Ascending aorta (tissue), 2 donors: ENCODE results near the gene HIVEP2. TPM values are rescaled to one million over a fixed set of nuclear protein-coding genes. Genes with fewer than 3 reads are reported as not detected.

ENCODE experiments used
- DNase-seq, 2 donors: peaks; one replicate each; pipeline ENCODE4 v3.0.0-alpha.2; 2019; ENCODE audit warnings: low spot score in 2 of 2
- H3K27ac ChIP-seq, 2 donors: fragments of 200-600 bp; sonication (generic); one replicate each; pipeline ENCODE4 v1.5.1; 2016 to 2017; ENCODE audit warnings: mild to moderate bottlenecking in 1 of 2
- H3K27me3 ChIP-seq: fragments of 200-600 bp; sonication (generic); one replicate; pipeline ENCODE4 v1.5.1; 2017
- H3K36me3 ChIP-seq, 2 donors: fragments of 200-600 bp; sonication (generic); one replicate each; pipeline ENCODE4 v1.5.1; 2016
- H3K4me1 ChIP-seq, 2 donors: fragments of 200-600 bp; sonication (generic); one replicate each; pipeline ENCODE4 v1.5.1; 2016 to 2017; ENCODE audit warnings: mild to moderate bottlenecking in 1 of 2
- H3K4me3 ChIP-seq, 2 donors: fragments of 200-600 bp; sonication (generic); one replicate each; pipeline ENCODE4 v1.5.1; 2016 to 2017; ENCODE audit warnings: mild to moderate bottlenecking in 1 of 2
- H3K9me3 ChIP-seq, 2 donors: fragments of 200-600 bp; sonication (generic); one replicate each; pipeline ENCODE4 v1.5.1; 2016
- intact Hi-C: fragments of 100-400 bp; cut with DNase I; formaldehyde crosslinking; loops from one replicate; pipeline ENCODE4 v1.15.1; 2023
- total RNA-seq: library from RNA; depleted of rRNA; stranded (reverse); fragments of >200 nt; gene quantifications from one replicate; pipeline ENCODE4 v1.1.0, GENCODE V29; 2016
- TF ChIP-seq, protein P1 (sequence below), 3 experiments: fragments of 200-600 bp in 2 of 3; fragments of 450-650 bp in 1 of 3; sonication (generic) in 2 of 3; IDR thresholded peaks; one replicate each; pipeline ENCODE4 v1.5.1; 2016 to 2019; ENCODE audit warnings: antibody characterized with exemption in 3 of 3, mild to moderate bottlenecking in 1 of 3, moderate library complexity in 1 of 3

Gene HIVEP2
- total RNA-seq, 1 donor from 2014 or later = 14.5 TPM

DNA sequence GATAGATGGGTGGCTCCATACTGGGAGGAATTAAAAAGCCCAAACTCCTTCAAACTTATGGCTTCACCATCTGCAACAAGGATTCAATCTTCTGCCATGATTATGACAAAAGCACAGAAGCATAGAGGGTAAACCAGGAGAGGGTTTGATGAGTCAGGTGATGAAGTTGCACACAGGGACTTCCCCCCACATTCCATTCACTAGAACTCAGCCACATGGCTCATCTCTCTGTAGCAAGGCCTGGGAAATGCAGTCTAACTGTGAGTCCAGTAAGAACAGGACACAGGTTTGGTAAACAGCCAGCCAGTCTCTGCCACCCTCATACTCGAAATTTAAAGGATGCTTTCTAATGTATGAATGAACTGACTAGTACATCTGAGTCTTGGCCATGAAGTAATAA lies 142.9 kb downstream of the HIVEP2 start:
- no peaks in the 10 kb centered on the region for H3K9me3 ChIP-seq
- H3K27me3 ChIP-seq = no peaks in the 10 kb centered on the region
- H3K4me3 ChIP-seq = no peak overlapping the region
- no peaks in the 10 kb centered on the region for H3K36me3 ChIP-seq
- H3K27ac ChIP-seq = no peak overlapping the region
- H3K4me1 ChIP-seq = no peaks in the 10 kb centered on the region
- DNase-seq = no peak
- TF ChIP-seq, protein P1, sequence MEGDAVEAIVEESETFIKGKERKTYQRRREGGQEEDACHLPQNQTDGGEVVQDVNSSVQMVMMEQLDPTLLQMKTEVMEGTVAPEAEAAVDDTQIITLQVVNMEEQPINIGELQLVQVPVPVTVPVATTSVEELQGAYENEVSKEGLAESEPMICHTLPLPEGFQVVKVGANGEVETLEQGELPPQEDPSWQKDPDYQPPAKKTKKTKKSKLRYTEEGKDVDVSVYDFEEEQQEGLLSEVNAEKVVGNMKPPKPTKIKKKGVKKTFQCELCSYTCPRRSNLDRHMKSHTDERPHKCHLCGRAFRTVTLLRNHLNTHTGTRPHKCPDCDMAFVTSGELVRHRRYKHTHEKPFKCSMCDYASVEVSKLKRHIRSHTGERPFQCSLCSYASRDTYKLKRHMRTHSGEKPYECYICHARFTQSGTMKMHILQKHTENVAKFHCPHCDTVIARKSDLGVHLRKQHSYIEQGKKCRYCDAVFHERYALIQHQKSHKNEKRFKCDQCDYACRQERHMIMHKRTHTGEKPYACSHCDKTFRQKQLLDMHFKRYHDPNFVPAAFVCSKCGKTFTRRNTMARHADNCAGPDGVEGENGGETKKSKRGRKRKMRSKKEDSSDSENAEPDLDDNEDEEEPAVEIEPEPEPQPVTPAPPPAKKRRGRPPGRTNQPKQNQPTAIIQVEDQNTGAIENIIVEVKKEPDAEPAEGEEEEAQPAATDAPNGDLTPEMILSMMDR (IDR thresholded peaks at IDR 0.05) = no peak
- intact Hi-C loops = no loop called here

DNA sequence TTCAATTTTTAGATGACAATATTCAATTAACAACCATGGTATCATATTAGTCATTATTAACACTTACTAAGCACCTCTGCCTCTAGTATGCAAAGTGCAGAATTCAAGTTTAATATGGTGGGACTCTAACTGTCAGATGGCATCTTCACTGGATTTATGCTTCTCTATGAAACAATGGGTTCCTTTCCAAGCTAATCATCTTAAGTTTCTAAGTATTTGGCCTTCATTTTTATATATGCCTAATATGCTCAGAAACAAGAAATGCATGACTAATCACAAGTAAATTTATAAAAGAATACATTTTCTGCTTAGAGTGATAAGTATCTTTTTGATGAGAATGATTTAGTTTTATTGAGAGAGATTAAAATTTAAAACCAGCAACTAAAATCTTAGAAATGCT lies 144.7 kb downstream of the HIVEP2 start:
- no peak overlapping the region for H3K27ac ChIP-seq
- DNase-seq = no peak
- TF ChIP-seq, protein P1 (IDR thresholded peaks at IDR 0.05) = no peak
- no peaks in the 10 kb centered on the region for H3K4me1 ChIP-seq
- H3K9me3 ChIP-seq = no peaks in the 10 kb centered on the region
- H3K36me3 ChIP-seq = no peaks in the 10 kb centered on the region
- H3K4me3 ChIP-seq = no peak overlapping the region
- H3K27me3 ChIP-seq = no peaks in the 10 kb centered on the region
- intact Hi-C loops = no loop called here

DNA sequence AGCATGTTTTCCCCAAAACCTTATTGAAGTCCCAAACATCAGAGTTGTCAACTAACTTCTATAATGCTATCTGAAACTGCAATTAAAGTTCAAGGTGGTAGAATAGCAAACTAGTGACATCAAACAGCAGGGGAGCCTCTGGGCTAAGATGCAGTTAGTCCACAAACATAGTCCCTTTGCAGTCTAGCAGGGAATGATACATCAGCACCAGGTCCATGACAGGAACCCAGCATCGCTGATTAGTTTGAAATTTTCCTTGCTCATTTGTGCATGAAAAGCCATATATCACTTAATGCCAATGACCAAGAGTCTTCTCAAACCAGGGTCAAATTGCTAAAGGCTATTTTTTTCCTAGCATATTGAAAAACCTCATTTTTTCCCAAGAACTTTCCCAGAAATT lies 145.3 kb downstream of the HIVEP2 start:
- Histone ChIP-seq H3K4me1 (no peaks in the 10 kb centered on the region), H3K4me3 (no peak overlapping the region), H3K9me3 (no peaks in the 10 kb centered on the region), H3K27ac (no peak overlapping the region), H3K27me3 (no peaks in the 10 kb centered on the region), H3K36me3 (no peaks in the 10 kb centered on the region)
- no peak for DNase-seq
- TF ChIP-seq, protein P1 (IDR thresholded peaks at IDR 0.05) = no peak
- intact Hi-C loops = no loop called here

DNA sequence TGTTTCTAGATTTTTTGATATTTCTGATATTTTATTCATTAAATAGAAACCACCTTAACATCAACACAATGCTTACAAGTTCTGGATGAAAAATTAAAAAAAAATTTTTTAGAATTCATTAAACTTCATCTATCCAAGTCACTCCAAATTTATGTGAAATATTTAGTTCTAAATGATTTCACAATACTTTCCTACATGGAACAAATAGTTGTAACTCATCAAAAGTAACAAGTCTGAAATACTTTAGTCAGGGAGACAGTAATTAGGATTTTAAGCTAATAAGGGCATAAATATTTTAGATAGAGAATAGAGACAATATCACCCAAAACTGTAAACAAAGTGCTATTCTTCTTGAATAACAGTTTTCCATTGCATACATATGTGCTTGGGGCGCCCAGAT lies 147.8 kb downstream of the HIVEP2 start:
- Histone ChIP-seq H3K9me3 (no peaks in the 10 kb centered on the region), H3K27ac (no peak overlapping the region), H3K4me1 (no peaks in the 10 kb centered on the region), H3K36me3 (no peaks in the 10 kb centered on the region), H3K27me3 (no peaks in the 10 kb centered on the region), H3K4me3 (no peak overlapping the region)
- no peak for DNase-seq
- intact Hi-C loops = no loop called here
- TF ChIP-seq, protein P1 (IDR thresholded peaks at IDR 0.05) = no peak

DNA sequence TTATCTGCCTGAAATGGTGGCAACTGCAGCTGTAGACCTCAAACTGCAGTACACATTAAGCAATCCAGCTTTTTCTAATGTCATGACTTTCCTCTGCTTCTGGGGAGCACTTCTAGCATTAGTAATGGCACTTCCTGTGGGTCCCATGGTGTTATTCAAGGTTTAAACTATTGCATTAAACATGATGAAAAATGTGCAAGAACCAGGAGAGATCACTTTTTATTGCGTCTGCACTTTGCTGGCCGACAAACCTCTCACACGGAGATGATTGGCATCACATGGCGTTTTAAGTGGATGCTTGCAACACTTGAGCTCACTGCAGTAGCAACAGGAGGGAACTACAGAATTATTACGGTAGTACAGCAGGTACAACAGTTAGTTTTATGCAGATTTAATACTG lies 148.4 kb downstream of the HIVEP2 start:
- H3K36me3 ChIP-seq = no peaks in the 10 kb centered on the region
- intact Hi-C loops = no loop called here
- H3K4me3 ChIP-seq = no peak overlapping the region
- no peak for DNase-seq
- no peaks in the 10 kb centered on the region for H3K27me3 ChIP-seq
- TF ChIP-seq, protein P1 (IDR thresholded peaks at IDR 0.05) = no peak
- H3K4me1 ChIP-seq = no peaks in the 10 kb centered on the region
- H3K27ac ChIP-seq = no peak overlapping the region
- no peaks in the 10 kb centered on the region for H3K9me3 ChIP-seq

DNA sequence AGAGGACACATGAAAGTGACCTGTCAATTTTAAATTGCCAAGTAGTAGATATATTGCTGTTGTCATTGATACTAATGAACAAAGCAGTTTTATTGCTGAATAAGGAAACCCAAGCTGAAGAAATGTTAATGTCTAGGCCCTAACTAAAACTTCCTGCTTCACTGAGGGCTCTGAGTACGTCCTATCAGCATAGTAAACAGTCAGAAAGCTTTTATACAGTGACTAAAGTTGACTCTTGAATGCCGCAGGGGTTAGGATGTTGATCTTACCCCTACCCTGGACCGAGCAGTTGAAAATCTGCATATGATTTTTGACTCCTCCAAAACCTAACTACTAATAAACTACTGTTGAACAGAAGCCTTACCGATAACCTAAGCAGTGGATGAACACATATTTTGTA lies 149.0 kb downstream of the HIVEP2 start:
- H3K27me3 ChIP-seq = no peaks in the 10 kb centered on the region
- TF ChIP-seq, protein P1 (IDR thresholded peaks at IDR 0.05) = no peak
- no peak for DNase-seq
- intact Hi-C loops = no loop called here
- no peak overlapping the region for H3K4me3 ChIP-seq
- no peak overlapping the region for H3K27ac ChIP-seq
- H3K9me3 ChIP-seq = no peaks in the 10 kb centered on the region
- H3K4me1 ChIP-seq = no peaks in the 10 kb centered on the region
- no peaks in the 10 kb centered on the region for H3K36me3 ChIP-seq
